ENCODE results near the gene MPLKIP. TPM values are rescaled to one million over a fixed set of nuclear protein-coding genes. Genes with fewer than 3 reads are reported as not detected.

Gene MPLKIP
- total RNA-seq, 4 donors from 2014 or later, result 22.0 to 92.4 (median 42.9) TPM

DNA sequence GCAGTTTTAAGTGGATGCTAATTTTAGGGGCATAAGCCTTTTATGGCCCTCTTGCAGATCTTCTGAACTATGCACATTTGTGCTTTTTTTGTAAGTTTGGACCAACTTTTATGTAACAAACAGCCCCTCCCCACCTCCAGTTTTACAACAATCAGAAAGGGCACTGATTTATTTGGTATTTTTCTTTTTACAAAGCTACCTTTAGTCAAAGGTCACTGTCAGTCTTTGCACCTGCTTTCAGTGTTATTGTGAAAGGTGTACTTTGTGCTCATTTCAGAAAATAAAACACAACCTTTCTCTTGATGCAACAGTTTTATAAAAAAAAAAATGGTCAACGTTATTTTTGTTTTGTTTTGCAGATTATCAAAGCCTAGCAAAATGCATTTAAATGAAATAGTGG is 39.2 kb downstream of the MPLKIP start:
- H3K9me3 ChIP-seq, result no peaks in the 10 kb centered on the region
- DNase-seq, result no peak
- H3K27ac ChIP-seq, result no peak overlapping the region
- peaks cover 22 to 24% of the 10 kb centered on the region in 2 donors for H3K36me3 ChIP-seq
- no peak for TF ChIP-seq POLR2A (IDR thresholded peaks at IDR 0.05)
- TF ChIP-seq, protein P1, sequence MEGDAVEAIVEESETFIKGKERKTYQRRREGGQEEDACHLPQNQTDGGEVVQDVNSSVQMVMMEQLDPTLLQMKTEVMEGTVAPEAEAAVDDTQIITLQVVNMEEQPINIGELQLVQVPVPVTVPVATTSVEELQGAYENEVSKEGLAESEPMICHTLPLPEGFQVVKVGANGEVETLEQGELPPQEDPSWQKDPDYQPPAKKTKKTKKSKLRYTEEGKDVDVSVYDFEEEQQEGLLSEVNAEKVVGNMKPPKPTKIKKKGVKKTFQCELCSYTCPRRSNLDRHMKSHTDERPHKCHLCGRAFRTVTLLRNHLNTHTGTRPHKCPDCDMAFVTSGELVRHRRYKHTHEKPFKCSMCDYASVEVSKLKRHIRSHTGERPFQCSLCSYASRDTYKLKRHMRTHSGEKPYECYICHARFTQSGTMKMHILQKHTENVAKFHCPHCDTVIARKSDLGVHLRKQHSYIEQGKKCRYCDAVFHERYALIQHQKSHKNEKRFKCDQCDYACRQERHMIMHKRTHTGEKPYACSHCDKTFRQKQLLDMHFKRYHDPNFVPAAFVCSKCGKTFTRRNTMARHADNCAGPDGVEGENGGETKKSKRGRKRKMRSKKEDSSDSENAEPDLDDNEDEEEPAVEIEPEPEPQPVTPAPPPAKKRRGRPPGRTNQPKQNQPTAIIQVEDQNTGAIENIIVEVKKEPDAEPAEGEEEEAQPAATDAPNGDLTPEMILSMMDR (IDR thresholded peaks at IDR 0.05), result no peak
- intact Hi-C loops (cut with DNase I), result no loop called here
- H3K27me3 ChIP-seq, result no peaks in the 10 kb centered on the region
- H3K4me3 ChIP-seq (replicated peaks in 1 of 3), result no peak overlapping the region
- 80 to 82% methylated on average over 1 of the region's 1 CpG for WGBS, 2 donors
- H3K4me1 ChIP-seq, result peaks cover 4 to 15% of the 10 kb centered on the region in 2 donors

DNA sequence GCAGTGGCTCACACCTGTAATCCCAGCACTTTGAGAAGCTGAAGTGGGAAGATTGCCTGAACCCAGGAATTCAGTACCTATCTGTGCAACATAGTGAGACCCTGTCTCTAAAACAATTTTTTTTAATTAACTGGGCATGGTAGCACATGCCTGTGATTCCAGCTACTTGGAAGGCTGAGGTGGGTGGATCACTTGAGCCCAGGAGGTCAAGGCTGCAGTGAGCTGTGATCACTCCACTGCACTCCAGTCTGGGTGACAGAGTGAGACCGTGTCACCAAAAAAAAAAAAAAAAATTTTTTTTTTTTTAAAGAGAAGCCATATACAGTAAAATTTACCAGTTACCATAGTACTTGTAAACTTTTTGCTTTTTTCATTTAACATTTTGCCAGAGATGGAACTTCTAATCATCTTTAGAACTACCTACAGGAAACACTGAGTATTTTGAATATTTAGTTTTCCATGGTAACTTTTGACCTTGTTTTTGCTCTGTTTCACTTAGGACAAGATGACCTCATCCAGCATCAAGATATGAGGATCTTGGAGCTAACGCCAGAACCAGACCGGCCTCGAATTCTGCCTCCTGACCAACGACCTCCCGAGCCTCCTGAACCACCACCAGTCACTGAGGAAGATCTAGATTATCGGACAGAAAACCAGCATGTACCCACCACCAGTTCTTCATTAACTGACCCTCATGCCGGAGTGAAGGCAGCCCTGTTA is 40.6 kb downstream of the MPLKIP start:
- peaks cover 27 to 29% of the 10 kb centered on the region in 2 donors for H3K36me3 ChIP-seq
- 87 to 88% methylated on average over 8 of the region's 8 CpGs for WGBS, 2 donors

DNA sequence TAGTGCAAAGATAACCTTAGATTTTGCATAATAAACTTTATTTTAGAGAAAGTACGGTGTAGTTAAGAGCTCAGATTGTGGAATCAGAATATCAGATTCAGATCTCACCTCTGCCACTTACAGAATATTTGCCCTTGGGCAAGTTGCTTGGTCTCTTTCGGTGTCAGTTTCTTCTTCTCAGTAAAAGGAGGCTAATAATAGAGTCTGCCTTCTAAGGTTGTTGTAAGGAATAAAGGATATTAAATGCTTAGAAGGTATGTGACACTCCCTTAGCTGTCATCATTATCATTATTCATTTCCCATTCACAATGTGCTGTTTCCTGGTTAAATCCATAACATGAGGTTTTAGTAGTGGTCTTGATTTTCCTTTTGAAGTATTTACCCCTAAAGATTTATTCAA is 42.2 kb downstream of the MPLKIP start:
- Histone ChIP-seq H3K4me3 (replicated peaks in 1 of 3) (no peak overlapping the region), H3K36me3 (peaks cover 37 to 38% of the 10 kb centered on the region in 2 donors), H3K9me3 (no peaks in the 10 kb centered on the region), H3K4me1 (no peaks in the 10 kb centered on the region), H3K27me3 (no peaks in the 10 kb centered on the region), H3K27ac (no peak overlapping the region)
- intact Hi-C loops (cut with DNase I), result no loop called here
- WGBS, 2 donors, result 91 to 96% methylated on average over 2 of the region's 2 CpGs
- DNase-seq, result no peak
- TF ChIP-seq, protein P1 (IDR thresholded peaks at IDR 0.05), result no peak
- no peak for TF ChIP-seq POLR2A (IDR thresholded peaks at IDR 0.05)

More for the DNA sequence above, 40.6 kb downstream of the MPLKIP start:
- no peaks in the 10 kb centered on the region for H3K27me3 ChIP-seq
- H3K4me1 ChIP-seq, result peaks cover 2 to 9% of the 10 kb centered on the region in 2 donors
- H3K27ac ChIP-seq, result no peak overlapping the region
- peak in 1 of 2 donors; percentile 9 for DNase-seq
- TF ChIP-seq POLR2A (IDR thresholded peaks at IDR 0.05), result no peak
- TF ChIP-seq, protein P1 (IDR thresholded peaks at IDR 0.05), result no peak
- no peaks in the 10 kb centered on the region for H3K9me3 ChIP-seq
- intact Hi-C loops (cut with DNase I), result no loop called here
- H3K4me3 ChIP-seq (replicated peaks in 1 of 3), result no peak overlapping the region

DNA sequence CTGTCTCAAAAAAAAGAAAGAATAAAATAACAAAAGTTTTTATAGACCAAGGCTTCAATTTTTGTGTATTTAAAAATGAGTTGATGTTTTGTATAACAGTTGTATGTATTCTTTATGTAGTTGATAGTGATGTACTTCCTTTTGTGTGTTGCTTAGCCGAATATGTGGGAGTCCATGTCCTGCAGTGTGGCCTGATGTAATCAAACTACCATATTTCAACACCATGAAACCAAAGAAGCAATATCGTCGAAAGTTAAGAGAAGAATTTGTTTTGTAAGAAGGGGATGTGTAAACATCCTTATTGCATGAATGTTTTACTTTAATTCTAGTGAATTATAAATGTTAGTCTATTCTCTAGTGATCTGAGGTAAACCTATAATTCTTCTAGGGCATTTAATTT is 56.6 kb downstream of the MPLKIP start:
- no peaks in the 10 kb centered on the region for H3K9me3 ChIP-seq
- peaks cover 4 to 6% of the 10 kb centered on the region in 2 donors for H3K36me3 ChIP-seq
- H3K27me3 ChIP-seq, result no peaks in the 10 kb centered on the region
- no peak for TF ChIP-seq POLR2A (IDR thresholded peaks at IDR 0.05)
- TF ChIP-seq, protein P1 (IDR thresholded peaks at IDR 0.05), result no peak
- WGBS, 2 donors, result 93 to 95% methylated on average over 3 of the region's 3 CpGs
- H3K27ac ChIP-seq, result no peak overlapping the region
- no peak for DNase-seq
- no peak overlapping the region for H3K4me3 ChIP-seq (replicated peaks in 1 of 3)
- no peaks in the 10 kb centered on the region for H3K4me1 ChIP-seq
- intact Hi-C loops (cut with DNase I), result no loop called here

Small RNA genes within 50 kb of the gene (small RNA-seq; reads per million reads assigned to genes)
- gene AC006023.1 (not detected), gene AC006023.2 (not detected)

Other genes starting within 250 kb of the MPLKIP start
- gene CDK13, start 184.4 kb downstream of the MPLKIP start, total RNA-seq, result 100 to 1,000 TPM; 131 to 191 (median 141) TPM
- 10 to 100 TPM in 1 of 4 donors, 1 to 10 TPM in 3; 1.3 to 15.2 (median 3.2) TPM for gene SUGCT, start 383 bp upstream of the MPLKIP start, total RNA-seq

All from thyroid gland (tissue), 4 donors.